Keratinocyte (primary cell): ENCODE data around the gene MDK. TPM values are rescaled to one million over a fixed set of nuclear protein-coding genes. Genes with fewer than 3 reads are reported as not detected.

Experiments used
- DNase-seq: peaks from one replicate; pipeline ENCODE4 v3.0.0-alpha.2; 2011; ENCODE audit warnings: low read depth, missing footprints, low spot score
- FAIRE-seq: peaks from 2 replicates; lab custom pipeline; 2011; peaks lifted over from hg19 to GRCh38; lab: Jason Lieb, UNC
- H2AFZ ChIP-seq: 2 replicates; pipeline ENCODE4 v1.6.0; 2012; ENCODE audit warnings: low read length, control low read depth, inconsistent platforms; ENCODE audit not compliant: control insufficient read depth
- H3K27ac ChIP-seq: 2 replicates; pipeline ENCODE4 v1.5.1; 2011; ENCODE audit warnings: low read length; ENCODE audit not compliant: control insufficient read depth, insufficient read depth
- H3K27me3 ChIP-seq: 3 replicates; pipeline ENCODE4 v1.6.0; 2011; ENCODE audit warnings: low read length; ENCODE audit not compliant: control insufficient read depth, insufficient read depth; ENCODE audit errors: extremely low read depth
- H3K36me3 ChIP-seq, 2 experiments: 2 replicates in 1 of 2; 3 replicates in 1 of 2; pipeline ENCODE4 v1.5.1; 2011; ENCODE audit warnings: low read length in 2 of 2, mild to moderate bottlenecking in 1 of 2; ENCODE audit not compliant: control insufficient read depth in 2 of 2, insufficient read depth in 2 of 2; ENCODE audit errors: extremely low read depth in 1 of 2
- H3K4me1 ChIP-seq: 3 replicates; pipeline ENCODE4 v1.5.1; 2011; ENCODE audit warnings: low read length; ENCODE audit not compliant: control insufficient read depth, insufficient read depth; ENCODE audit errors: extremely low read depth
- H3K4me2 ChIP-seq: 3 replicates; pipeline ENCODE4 v1.6.0; 2011; ENCODE audit warnings: low read depth, low read length; ENCODE audit not compliant: control insufficient read depth, insufficient read depth; ENCODE audit errors: extremely low read depth
- H3K4me3 ChIP-seq, 3 experiments: fragments of 200-600 bp in 1 of 3; sonication (generic) in 1 of 3; 2 replicates in 2 of 3; 3 replicates in 1 of 3; pipeline ENCODE4 v1.5.1; 2011 to 2016; ENCODE audit warnings: low read length in 3 of 3, mild to moderate bottlenecking in 3 of 3, control low read depth in 2 of 3, inconsistent platforms in 1 of 3, low read depth in 1 of 3, mixed read lengths in 1 of 3, mixed run types in 1 of 3, moderate library complexity in 1 of 3; ENCODE audit not compliant: control insufficient read depth in 2 of 3, insufficient read depth in 2 of 3; ENCODE audit errors: extremely low read depth in 1 of 3
- H3K79me2 ChIP-seq: 2 replicates; pipeline ENCODE4 v1.6.0; 2012; ENCODE audit warnings: low read length; ENCODE audit not compliant: control insufficient read depth, insufficient read depth
- H3K9ac ChIP-seq: 3 replicates; pipeline ENCODE4 v1.6.0; 2011; ENCODE audit warnings: low read length; ENCODE audit not compliant: control insufficient read depth, insufficient read depth; ENCODE audit errors: extremely low read depth
- H3K9me1 ChIP-seq: 3 replicates; pipeline ENCODE4 v1.6.0; 2011; ENCODE audit warnings: low read length; ENCODE audit not compliant: control insufficient read depth, insufficient read depth; ENCODE audit errors: extremely low read depth
- H3K9me3 ChIP-seq: 2 replicates; pipeline ENCODE4 v1.5.1; 2012; ENCODE audit warnings: low read depth, low read length; ENCODE audit not compliant: control insufficient read depth
- H4K20me1 ChIP-seq: 3 replicates; pipeline ENCODE4 v1.6.0; 2011; ENCODE audit warnings: low read length; ENCODE audit not compliant: control insufficient read depth, insufficient read depth; ENCODE audit errors: extremely low read depth
- EZH2 ChIP-seq: IDR thresholded peaks from one replicate; pipeline ENCODE4 v1.6.1; 2012; ENCODE audit warnings: inconsistent platforms, mild to moderate bottlenecking, low read length, moderate library complexity
- dilution Hi-C: fragments of 300-500 bp; cut with MboI; formaldehyde crosslinking; loops from one replicate; pipeline ENCODE4 v1.7.0; 2020; ENCODE audit warnings: low sequenced_read_pairs; ENCODE audit not compliant: extremely low pct_ligation_motif_present
- polyA plus RNA-seq, 5 experiments: library from polyadenylated mRNA; depleted of rRNA in 3 of 5; stranded (reverse) in 3 of 5; stranded (forward) in 1 of 5; unstranded in 1 of 5; fragments of >200 nt; gene quantifications; 1 replicate in 1 of 5; 2 replicates in 3 of 5; 3 replicates in 1 of 5; pipeline versions ENCODE4 v1.2.1 to v1.2.3, GENCODE V29; 2011 to 2012; ENCODE audit warnings: missing spikeins in 2 of 5, low read depth in 1 of 5, low replicate concordance in 1 of 5
- TF ChIP-seq, protein P1 (sequence below), 3 experiments: IDR thresholded peaks in 1 of 3; conservative IDR thresholded peaks in 1 of 3; optimal IDR thresholded peaks in 1 of 3; 2 replicates in 2 of 3; 3 replicates in 1 of 3; pipeline versions ENCODE3 to v1.5.1; 2011; ENCODE audit warnings: low read length in 3 of 3, mild to moderate bottlenecking in 3 of 3, moderate library complexity in 2 of 3, control low read depth in 1 of 3, inconsistent platforms in 1 of 3; ENCODE audit not compliant: insufficient read depth in 2 of 3; ENCODE audit errors: extremely low read depth in 1 of 3

The MDK gene
- polyA plus RNA-seq, 1 donor (not counting 4 experiments of a cell fraction or from before 2014, with no cell fraction given) = 5.4 TPM

DNA sequence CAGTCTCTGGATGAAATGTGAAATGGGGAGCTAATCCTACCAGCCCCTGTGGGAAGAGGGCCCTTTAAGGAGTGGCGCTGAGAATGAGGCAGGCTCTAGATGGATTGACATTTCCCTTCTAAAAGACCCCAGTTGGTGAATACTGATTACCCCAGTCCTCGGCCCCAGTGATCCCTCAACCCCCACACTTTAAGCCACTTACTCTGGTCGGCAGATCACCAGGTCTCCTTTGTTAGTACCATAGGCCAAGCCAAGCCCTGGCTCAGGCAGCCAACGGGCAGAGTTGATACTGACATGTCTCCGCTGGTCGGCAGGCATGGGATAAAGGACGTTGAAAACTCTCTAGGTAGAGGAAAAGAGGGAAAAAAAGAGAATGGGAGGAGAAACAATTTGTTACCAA is 36.2 kb downstream of the MDK start:
- no peak overlapping the region for H3K9ac ChIP-seq
- DNase-seq (no peak), FAIRE-seq (no peak)
- H2AFZ ChIP-seq = no peak overlapping the region
- no peaks in the 10 kb centered on the region for H3K79me2 ChIP-seq
- H3K27me3 ChIP-seq = no peaks in the 10 kb centered on the region
- H3K4me1 ChIP-seq = no peaks in the 10 kb centered on the region
- peaks cover 15 to 36% of the 10 kb centered on the region in 2 experiments for H3K36me3 ChIP-seq
- H3K27ac ChIP-seq = no peak overlapping the region
- H3K9me1 ChIP-seq = no peaks in the 10 kb centered on the region
- TF ChIP-seq, protein P1, sequence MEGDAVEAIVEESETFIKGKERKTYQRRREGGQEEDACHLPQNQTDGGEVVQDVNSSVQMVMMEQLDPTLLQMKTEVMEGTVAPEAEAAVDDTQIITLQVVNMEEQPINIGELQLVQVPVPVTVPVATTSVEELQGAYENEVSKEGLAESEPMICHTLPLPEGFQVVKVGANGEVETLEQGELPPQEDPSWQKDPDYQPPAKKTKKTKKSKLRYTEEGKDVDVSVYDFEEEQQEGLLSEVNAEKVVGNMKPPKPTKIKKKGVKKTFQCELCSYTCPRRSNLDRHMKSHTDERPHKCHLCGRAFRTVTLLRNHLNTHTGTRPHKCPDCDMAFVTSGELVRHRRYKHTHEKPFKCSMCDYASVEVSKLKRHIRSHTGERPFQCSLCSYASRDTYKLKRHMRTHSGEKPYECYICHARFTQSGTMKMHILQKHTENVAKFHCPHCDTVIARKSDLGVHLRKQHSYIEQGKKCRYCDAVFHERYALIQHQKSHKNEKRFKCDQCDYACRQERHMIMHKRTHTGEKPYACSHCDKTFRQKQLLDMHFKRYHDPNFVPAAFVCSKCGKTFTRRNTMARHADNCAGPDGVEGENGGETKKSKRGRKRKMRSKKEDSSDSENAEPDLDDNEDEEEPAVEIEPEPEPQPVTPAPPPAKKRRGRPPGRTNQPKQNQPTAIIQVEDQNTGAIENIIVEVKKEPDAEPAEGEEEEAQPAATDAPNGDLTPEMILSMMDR (optimal IDR thresholded peaks at IDR 0.05 in 1 of 3, IDR thresholded peaks at IDR 0.05 in 1 of 3, conservative IDR thresholded peaks at IDR 0.05 in 1 of 3; ENCODE audit: extremely low read depth in 1 of 3, insufficient read depth in 2 of 3, low read length in 3 of 3) = no peak
- no peak for TF ChIP-seq EZH2
- no peak overlapping the region for H3K4me2 ChIP-seq
- H3K4me3 ChIP-seq = no peak overlapping the region
- no peaks in the 10 kb centered on the region for H4K20me1 ChIP-seq
- no peaks in the 10 kb centered on the region for H3K9me3 ChIP-seq
- dilution Hi-C loops = no loop called here

DNA sequence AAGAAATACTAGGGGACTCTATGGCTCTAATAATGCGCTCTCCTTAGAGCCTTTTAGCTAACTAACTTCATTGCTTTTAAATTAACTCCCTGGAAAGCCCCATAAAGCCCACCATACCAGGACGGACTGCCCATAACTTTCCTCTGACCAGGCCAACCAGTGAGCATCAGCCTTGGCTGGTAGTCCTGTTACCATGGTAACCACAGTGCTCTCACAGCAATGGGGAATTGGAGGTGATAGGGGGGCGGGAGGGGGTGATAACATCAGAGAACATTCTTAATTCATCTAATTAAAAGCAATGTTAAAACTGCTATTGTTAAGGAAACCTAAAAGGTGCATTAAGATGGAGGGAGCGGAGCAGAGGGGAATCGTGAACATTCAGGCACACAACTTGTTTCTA is 37.3 kb downstream of the MDK start:
- TF ChIP-seq, protein P1 (optimal IDR thresholded peaks at IDR 0.05 in 1 of 3, IDR thresholded peaks at IDR 0.05 in 1 of 3, conservative IDR thresholded peaks at IDR 0.05 in 1 of 3; ENCODE audit: extremely low read depth in 1 of 3, insufficient read depth in 2 of 3, low read length in 3 of 3) = no peak
- no peak for TF ChIP-seq EZH2
- no peaks in the 10 kb centered on the region for H4K20me1 ChIP-seq
- no peak overlapping the region for H3K4me3 ChIP-seq
- H3K9ac ChIP-seq = no peak overlapping the region
- no peaks in the 10 kb centered on the region for H3K4me1 ChIP-seq
- no peaks in the 10 kb centered on the region for H3K27me3 ChIP-seq
- FAIRE-seq (no peak), DNase-seq (no peak)
- no peak overlapping the region for H3K27ac ChIP-seq
- dilution Hi-C loops = no loop called here
- no peak overlapping the region for H2AFZ ChIP-seq
- H3K9me1 ChIP-seq = no peaks in the 10 kb centered on the region
- H3K9me3 ChIP-seq = no peaks in the 10 kb centered on the region
- H3K36me3 ChIP-seq = peaks cover 15 to 31% of the 10 kb centered on the region in 2 experiments
- H3K4me2 ChIP-seq = no peak overlapping the region
- no peaks in the 10 kb centered on the region for H3K79me2 ChIP-seq
